HG03280 (cell line): ENCODE measurements around the gene MAP3K1.
"Not testable (repeated sequence)": the region's sequence is repeated elsewhere in the genome, so short reads cannot be mapped to it uniquely, and the experiment has no call there.

Experiments used
- ATAC-seq: cut with Tn5 transposase; IDR thresholded peaks from one replicate; pipeline ENCODE4 v1.9.1; 2021; ENCODE audit warnings: mild to moderate bottlenecking, moderate library complexity; ENCODE audit not compliant: unreplicated experiment

MAP3K1 gene

DNA sequence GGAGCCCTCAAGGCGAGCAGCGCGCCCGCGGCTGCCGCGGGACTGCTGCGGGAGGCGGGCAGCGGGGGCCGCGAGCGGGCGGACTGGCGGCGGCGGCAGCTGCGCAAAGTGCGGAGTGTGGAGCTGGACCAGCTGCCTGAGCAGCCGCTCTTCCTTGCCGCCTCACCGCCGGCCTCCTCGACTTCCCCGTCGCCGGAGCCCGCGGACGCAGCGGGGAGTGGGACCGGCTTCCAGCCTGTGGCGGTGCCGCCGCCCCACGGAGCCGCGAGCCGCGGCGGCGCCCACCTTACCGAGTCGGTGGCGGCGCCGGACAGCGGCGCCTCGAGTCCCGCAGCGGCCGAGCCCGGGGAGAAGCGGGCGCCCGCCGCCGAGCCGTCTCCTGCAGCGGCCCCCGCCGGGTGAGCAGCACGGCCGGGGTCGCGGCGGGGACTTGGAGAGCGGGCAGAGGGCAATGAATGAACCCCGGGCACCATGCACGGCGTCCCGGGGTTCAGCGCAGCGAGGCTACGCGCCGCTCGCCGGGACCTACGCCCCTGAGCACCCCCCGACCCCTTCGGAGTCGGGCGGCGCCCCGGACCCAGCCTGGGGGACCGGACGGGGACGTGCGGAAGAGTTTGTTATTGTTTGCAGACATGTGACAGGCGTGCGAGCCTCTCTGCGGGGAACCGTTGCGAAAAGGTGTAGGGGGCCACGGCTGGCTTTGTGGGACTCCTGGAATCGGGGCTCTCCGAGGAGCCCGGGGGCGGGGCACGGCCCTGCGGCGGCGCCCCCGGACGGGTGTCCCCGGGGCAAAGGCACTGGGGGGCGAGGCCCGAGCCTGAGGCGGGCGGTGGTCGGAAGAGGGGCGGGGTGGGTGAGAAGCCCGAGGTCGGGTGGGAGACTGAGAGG is 553 bp downstream of the MAP3K1 start:
- peak; percentile 37 for ATAC-seq

DNA sequence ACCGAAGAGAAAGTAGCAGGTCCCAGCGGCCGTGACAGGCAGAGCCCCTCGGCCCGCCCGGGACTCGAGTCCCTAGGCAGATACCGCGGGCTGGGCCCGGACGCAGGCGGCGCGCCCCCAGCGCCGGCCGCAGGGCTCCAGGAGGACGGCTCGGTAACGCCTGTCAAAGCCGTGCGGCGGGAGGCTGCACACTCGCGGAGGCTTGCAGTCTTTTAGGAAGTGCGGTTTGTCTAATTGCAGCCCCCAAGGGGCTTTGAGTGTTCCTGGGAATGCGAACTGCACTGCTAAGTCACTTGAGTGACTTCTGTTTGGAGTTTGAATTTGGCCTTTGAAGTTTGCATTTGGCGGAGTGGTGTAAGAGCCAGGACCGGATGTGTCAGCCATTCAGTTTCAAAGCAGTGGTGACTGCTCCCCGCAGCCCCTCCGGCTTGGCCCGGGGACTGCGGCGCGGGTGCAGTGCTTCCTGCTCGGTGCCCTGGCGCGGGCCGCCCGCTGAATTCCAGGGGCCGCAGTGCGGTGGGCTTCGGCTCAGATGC is 1.3 kb downstream of the MAP3K1 start:
- peak; percentile 40 for ATAC-seq

DNA sequence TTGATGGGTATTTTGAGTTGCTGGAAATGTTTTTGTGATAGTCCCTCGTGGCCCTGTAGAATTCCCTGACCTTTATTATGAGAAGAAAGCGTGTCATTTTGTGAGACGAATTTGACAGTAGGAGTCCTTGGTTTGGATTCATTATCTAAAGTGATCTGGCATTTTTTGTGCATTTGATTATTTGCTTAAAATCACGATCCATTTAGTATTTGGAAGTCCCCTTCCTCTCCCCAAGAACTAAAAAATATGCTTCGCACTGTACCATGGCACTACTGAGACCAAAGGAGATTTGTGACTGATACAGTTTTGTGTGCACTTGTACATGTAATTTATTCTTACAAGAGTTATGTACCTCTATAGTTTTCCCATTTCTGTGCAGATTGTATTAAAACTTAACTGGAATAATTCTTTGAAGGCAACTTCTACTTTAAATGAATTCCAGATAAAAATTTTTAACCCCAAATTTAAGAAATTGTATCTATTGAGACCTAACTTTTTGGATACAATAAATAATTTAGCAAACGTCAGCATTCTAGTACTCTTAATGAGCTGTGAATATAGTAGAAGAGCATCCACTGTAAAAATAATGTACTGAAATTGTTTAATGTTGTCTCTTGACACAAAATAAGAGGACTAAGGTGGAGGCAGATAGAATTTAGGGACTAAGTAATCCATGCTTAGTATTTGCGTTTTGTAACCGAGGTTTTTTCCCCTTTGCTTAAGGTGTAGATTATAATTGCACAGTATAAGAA is 2.1 kb downstream of the MAP3K1 start:
- ATAC-seq: no peak

DNA sequence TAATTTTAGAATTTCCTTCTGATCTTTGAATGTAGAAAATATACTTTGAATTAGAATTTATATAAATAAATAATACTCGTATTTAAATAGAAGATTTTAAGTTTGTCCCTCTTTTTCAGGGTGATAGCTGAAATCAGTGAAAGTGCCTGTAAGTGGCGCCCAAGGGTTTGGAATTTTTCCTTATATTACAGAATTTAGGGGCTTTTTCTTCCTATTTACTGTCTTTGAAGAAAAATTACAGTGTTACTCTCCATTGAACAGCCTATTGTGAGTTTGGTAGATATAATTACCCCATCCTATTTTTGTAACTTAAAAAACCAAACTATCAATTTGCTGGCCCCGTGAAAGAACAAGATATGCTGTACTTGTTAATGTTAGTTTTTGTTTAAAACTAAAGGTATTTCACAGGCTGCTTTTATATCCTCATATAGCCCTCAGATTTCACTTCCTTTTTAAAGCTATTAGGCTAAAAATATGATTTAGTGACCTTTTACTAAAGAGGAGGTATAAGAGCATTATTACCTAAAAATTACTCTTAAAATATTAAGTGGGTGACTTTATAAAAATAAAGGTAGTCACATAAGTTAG is 3.2 kb downstream of the MAP3K1 start:
- no peak for ATAC-seq

DNA sequence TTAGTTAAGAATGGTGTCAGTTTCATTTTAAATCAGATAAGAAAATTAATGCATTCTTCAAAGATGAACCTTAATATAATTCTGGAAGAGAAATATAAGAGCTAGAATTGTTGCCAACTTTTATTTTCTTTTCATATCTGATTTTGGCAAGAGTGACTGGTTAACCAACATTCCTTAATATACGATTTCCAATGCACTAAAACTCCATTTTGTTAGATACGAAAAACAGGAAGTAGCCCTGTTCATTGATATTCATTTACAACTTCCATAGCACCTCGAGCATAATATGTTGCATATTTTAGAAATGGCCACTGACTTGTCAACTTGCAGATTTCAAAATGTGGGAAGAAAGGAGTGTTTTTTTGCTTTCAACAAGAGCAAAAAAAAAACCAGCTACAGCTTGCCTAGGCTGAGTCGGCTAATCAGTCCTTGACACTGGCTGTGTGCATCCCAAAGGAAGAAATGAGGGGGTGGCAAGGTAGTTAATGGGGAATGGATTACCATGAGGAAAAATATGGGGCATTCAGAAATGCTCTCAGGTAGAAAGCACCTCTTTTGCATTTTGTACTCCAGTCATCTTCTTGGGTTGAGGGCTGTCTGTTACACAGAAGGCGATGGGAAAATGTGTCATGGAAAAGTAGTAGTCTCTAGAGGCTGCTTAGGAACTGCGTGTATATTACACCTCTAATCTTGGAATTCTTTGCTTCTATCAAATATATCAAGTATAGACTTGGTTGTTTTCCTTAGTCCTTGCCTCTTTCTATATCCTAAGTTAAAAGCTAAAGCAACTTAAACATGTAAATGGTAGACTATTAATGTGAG is 3.9 kb downstream of the MAP3K1 start:
- ATAC-seq: no peak

DNA sequence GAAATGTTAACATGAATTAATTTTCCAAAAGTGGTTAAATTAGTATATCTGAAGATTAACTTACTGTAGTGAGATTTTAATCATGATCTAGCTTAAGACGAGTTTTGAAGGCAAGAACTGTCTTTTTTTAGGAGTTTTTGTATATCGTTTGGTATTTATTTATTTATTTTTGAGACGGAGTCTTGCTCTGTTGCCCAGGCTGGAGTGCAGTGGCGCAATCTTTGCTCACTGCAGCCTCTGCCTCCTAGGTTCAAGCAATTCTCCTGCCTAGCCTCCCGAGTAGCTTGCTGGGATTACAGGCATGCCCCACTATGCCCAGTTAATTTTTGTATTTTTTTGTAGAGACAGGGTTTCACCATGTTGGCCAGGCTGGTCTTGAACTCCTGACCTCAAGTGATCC is 6.5 kb downstream of the MAP3K1 start:
- not testable (repeated sequence) for ATAC-seq

DNA sequence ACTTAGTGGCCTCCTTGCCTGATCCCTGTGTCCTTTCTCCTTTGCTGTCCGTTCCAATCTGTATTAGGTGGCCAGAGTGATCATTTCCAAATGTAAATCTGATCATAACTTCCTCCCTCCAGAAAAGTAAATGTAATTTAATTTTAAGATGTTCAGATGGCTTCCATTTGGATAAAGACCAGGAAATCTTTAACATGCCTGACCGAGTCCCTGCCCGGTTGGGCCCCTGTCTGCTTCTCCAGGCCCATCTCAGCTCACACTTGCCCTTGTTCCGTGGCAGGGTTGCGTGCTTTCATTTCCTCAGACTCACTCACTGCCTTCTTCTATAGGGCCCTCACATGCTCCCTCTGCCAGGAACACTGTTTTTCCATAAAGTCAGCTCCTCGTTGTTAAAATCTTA is 7.6 kb downstream of the MAP3K1 start:
- no peak for ATAC-seq

DNA sequence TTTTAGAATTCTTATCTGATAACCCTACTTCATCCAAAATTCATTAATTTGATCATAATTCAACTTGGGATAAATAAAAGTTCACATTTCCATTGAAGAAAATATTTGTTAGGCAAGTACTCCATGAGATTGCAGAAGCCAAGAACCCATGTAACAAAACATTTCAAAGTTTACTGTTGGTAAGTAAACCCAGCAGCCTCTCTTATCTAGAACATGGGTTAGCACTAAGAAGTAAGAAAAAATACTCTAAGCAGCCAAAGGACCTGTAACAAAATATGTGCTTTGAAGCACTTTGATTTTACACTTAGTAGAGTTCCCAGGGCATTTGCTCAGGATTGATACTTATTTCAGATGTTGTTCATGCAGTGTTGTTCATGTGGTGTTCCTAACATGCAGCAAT is 8.7 kb downstream of the MAP3K1 start:
- no peak for ATAC-seq

DNA sequence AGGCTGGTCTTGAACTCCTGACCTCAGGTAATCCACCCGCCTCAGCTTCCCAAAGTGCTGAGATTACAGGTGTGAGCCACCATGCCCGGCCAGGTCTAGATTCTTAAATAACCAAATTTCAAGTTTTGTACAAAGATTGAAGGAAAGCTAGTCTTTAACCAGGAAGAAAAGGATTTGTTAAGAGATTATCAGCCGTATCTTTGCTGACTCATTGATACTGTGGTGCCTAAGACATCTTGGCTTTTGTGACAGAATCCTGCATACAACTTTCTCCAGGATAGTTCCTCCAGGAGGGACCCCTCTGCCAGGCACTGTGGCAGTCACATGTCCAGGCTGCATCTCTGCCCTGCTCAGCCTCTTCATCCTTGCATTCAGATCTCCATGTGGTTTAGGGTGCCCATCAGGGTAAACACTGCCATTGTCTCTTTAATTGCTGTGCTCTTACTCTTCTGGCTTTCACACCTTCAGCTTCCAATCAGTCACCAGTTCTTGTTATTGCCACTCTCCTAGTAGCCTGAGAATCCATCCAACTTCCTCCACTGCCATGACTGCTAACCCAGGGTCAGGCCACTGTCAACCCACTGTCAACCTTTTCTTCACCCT is 10.0 kb downstream of the MAP3K1 start:
- no peak for ATAC-seq

DNA sequence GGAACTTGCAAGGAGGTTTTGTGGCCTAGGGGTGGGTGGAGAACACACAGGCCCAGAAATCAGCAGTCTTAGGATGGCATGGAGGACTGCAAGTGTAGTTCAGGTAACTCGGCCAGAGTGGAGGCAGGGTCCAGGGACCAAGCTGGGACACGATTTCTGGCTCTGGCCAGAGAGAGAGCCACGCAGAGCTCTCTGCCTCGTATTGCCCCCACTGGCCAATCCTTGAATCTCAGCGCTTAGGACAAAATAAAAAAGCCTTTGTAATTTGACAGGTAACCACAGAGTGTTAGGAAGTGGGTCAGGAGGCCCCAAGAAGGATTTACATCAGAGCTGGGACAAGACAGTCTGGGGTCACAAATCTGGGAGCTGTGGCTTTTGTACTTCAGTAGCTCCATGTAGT is 11.7 kb downstream of the MAP3K1 start:
- no peak for ATAC-seq

DNA sequence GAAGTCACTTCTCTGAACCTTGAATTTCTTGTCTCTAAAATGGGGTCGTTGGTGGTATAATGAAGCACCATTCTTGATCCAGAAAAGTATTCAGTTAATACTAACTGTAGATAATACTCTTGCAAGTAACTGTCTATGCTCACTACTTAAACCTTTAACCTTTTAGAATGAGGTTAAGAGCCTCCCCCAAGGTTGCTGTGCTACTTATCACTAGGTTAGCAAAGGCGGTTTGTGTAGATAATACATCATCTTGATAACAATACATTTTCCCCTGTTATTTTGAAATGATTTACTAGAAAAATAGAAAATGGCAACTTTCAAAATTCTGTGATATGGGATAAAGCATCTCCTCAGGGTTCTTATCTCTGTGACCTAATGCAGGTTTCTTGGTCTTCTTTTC is 12.6 kb downstream of the MAP3K1 start:
- no peak for ATAC-seq

DNA sequence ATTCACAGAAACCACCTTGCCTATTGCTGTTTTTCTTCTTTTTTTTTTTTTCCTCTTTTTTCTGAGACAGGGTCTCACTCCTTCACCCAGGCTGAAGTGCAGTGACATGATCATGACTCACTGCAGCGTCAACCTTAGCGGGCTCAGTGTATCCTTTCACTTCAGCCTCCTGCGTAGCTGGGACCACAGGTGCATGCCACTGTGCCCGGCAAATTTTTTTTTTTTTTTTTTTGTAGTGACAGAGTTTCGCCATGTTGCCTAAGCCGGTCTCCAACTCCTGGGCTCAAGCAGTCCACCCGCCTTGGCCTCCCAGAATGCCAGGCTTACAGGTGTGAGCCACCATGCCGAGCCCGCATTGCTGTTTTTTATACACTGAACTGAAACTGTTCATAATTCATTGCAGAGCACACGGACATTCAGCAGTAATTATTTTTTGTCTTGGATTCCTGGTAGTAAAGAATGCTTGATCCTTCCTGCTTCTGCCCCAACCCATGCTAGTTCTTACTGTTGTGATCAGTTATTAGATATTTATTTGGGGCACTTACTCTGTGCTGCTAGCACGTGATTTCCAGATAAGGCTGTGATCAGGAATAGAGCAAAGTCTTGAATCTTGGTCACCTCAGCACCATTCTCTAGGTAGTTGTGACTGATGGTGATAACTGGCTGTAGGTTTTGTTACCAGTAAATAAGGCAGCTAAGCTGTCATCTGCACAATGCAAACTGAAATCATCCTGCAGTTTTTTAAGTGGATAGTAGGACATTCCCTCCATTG is 14.0 kb downstream of the MAP3K1 start:
- ATAC-seq: peak; percentile 54

DNA sequence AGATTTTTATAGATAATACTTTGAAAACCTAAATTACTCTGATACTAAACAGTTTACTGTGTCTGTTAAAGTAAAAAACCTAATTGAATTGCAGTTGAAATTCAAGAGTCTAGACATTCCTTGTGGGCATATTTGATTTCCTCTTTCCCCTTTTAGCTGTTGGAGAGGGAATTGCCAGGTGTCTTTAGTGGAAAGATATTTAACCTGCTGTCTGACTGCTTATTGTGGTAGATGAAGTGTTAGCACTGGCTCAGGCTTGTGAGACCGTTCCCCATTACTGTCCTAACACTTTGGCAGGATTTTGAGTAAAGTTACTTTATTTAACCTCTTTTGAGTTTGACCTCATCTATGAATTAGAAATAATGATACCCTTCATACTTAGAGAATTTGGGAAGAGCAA is 16.4 kb downstream of the MAP3K1 start:
- no peak for ATAC-seq

DNA sequence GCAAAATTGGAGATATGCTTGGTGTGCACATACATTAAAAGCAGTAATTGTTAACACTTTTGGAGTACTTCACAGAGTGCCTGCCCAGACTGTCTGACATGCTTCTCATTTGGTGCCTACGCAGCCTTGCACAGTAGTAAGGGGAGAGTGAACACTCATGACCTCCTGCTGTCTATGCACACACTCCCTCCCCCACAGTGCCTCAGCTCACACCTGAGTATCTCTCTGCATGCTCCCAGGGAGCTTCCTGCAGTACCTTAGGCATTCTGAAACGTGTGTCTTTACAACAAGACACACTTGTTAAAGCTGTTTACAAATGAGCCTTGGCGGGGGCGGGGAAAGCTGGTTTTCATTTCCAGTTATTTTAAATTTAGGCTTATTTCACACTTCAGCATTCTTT is 18.0 kb downstream of the MAP3K1 start:
- ATAC-seq: no peak

DNA sequence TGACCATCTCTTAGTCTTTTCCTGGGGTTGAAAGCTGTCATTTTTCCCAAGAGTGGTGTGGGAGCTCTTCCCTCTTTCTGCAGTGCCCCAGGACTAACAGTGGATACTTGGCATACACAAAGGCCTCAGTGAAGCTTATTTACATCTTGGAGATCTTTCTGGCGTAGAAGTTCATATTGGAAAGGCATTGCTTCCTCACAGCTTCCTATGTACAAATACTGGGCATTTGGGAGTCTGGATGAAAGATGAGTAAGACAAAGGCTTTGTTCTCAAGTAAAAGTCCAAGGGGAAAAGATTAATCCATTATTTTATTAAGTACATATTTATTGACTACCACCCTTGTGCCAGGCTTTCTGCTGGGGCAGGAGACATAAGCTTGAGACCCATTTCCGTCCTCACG is 22.0 kb downstream of the MAP3K1 start:
- no peak for ATAC-seq

DNA sequence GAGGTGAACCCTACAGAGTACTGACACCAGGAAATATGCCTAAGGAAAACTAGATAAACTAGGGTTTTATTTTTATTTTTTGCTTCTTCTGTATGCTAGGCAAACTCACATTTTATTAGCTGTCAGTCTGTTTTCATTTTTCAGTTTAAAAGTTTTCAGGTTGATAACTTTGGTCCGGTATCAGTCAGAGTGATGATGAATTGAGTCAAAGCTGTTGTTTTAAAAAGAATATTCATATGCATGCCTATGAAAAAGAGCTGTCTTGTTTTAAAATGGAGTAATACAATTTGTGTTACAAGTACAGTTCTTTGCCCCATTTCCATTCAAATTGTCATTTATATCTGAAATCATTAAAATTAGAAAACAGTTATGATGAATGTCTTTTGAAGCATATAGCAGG is 22.6 kb downstream of the MAP3K1 start:
- ATAC-seq: no peak

DNA sequence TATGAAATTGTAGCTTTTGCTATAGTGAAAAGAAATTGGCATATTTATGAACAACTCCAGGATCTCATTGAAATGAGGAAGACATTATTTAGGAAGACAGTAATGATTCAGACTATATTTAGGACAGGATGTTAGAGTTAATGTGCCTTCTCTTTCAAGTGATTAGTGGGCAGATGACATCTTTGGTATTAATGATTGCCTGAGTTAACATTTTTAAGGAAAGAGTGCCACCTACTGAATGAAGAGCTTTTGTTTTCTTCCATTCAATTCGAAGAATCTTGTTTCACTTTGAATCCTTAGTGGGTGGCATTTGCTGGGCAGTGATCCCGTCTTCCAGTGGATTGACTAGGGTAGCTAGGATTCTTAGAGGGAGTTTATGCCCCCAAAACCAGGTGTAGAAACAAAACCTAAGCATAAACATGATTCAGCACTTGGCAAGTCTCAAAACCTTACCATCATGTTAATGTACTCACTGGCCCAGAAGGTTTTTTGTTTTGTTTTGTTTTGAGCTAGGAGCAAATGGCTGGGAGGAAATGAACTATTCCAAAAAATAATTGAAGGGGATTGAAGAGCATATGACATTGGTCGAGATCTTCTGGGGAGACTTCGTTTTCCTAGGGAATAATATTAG is 23.2 kb downstream of the MAP3K1 start:
- ATAC-seq: no peak

DNA sequence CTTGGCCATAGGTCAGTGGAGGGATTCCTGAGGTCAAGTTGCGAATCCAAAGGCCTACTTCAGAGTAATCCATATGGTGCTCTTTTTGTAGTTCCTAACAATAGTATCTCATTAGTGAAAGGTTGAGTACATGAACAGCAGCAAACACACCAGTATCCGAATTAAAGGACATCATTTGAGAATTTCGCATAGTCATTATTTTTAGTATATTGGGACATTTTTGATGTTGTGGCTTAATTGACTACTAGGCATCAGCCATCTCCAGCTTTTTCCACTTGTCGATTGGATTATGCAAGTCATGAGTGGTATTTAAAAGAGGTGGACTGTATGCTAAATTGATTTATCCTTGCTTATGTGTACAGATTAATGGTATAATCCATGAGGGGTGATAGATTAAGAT is 23.7 kb downstream of the MAP3K1 start:
- ATAC-seq: no peak

DNA sequence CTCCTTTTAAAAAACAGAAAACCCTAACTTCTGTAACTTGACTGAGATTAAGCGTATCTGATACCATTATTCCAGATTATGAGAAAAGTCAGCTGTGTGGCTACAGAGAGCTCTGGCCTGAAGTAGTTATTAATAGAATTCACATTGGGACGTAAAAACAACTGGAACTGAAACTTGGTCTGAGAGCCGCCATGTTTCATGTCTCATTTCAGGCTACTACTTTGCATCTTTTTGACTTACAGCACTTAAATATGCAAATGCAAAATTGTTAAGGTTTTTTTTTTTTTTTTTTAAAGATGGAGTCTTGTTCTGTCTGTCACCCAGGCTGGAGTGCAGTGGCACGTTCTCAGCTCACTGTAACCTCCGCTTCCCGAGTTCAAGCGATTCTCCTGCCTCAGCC is 25.2 kb downstream of the MAP3K1 start:
- ATAC-seq: no peak
